PFSK-1 (cell line): Measurements from ENCODE around the gene BABAM2.

ENCODE experiments used
- POLR2AphosphoS5 ChIP-seq: IDR thresholded peaks from 2 replicates; pipeline ENCODE4 v1.6.1; 2012; ENCODE audit warnings: low read depth, mild to moderate bottlenecking, control low read depth, low read length, moderate library complexity
- SIN3A ChIP-seq: IDR thresholded peaks from 2 replicates; pipeline ENCODE4 v1.6.1; 2012; ENCODE audit warnings: mild to moderate bottlenecking, low read length, moderate library complexity, borderline replicate concordance; ENCODE audit not compliant: insufficient read depth
- TAF1 ChIP-seq: IDR thresholded peaks from 2 replicates; pipeline ENCODE4 v1.6.1; 2012; ENCODE audit warnings: low read length, control low read depth, borderline replicate concordance; ENCODE audit not compliant: insufficient read depth
- TF ChIP-seq, protein P1 (sequence below), 2 experiments: IDR thresholded peaks; 2 replicates each; pipeline versions ENCODE4 v1.6.1 to v1.8.0; 2011 to 2012; ENCODE audit warnings: low read depth in 2 of 2, low read length in 2 of 2, control low read depth in 1 of 2, inconsistent platforms in 1 of 2, mild to moderate bottlenecking in 1 of 2, moderate library complexity in 1 of 2; ENCODE audit not compliant: insufficient read depth in 1 of 2

DNA sequence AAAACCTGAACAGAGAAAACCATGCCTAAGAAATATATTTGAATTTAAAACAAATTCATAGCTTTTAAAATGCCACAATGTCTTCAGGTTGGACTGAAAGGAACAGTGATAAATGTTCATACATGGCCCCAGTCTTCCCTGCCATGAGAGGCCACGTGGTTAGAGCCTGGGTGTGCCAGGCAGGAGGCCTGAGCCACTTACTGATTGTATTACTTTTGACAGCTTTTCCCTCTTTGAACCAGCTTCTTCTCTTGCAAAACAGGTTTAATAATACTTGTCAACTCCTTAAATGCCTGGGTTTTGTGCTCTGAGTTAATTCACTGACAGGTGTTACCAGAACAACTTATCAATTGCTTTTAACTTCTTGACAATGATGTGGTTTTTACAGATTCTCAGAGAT is 27.4 kb upstream of the BABAM2 start:
- no peak for TF ChIP-seq POLR2AphosphoS5
- no peak for TF ChIP-seq SIN3A
- TF ChIP-seq, protein P1, sequence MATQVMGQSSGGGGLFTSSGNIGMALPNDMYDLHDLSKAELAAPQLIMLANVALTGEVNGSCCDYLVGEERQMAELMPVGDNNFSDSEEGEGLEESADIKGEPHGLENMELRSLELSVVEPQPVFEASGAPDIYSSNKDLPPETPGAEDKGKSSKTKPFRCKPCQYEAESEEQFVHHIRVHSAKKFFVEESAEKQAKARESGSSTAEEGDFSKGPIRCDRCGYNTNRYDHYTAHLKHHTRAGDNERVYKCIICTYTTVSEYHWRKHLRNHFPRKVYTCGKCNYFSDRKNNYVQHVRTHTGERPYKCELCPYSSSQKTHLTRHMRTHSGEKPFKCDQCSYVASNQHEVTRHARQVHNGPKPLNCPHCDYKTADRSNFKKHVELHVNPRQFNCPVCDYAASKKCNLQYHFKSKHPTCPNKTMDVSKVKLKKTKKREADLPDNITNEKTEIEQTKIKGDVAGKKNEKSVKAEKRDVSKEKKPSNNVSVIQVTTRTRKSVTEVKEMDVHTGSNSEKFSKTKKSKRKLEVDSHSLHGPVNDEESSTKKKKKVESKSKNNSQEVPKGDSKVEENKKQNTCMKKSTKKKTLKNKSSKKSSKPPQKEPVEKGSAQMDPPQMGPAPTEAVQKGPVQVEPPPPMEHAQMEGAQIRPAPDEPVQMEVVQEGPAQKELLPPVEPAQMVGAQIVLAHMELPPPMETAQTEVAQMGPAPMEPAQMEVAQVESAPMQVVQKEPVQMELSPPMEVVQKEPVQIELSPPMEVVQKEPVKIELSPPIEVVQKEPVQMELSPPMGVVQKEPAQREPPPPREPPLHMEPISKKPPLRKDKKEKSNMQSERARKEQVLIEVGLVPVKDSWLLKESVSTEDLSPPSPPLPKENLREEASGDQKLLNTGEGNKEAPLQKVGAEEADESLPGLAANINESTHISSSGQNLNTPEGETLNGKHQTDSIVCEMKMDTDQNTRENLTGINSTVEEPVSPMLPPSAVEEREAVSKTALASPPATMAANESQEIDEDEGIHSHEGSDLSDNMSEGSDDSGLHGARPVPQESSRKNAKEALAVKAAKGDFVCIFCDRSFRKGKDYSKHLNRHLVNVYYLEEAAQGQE (IDR thresholded peaks at IDR 0.05; ENCODE audit: insufficient read depth in 1 of 2, low read depth in 2 of 2, low read length in 2 of 2) = no peak
- no peak for TF ChIP-seq TAF1
